Activated naive CD8-positive, alpha-beta T cell treated with anti-CD3 and anti-CD28 coated beads, Interleukin-2, amount 10 ng/mL, durations not matched to agents 7 days and 5 days (primary cell): ENCODE data around the gene FUT6. TPM values are rescaled to one million over a fixed set of nuclear protein-coding genes. Genes with fewer than 3 reads are reported as not detected.

Experiments
- ATAC-seq: fragments of 150-1000 bp; cut with Tn5 transposase; one replicate; pipeline ENCODE4 v1.10.0; 2021; ENCODE audit warnings: low read depth, moderate library complexity
- POLR2A ChIA-PET: fragments of 350-600 bp; sonication (Branson Sonifier 250); formaldehyde crosslinking; loops from one replicate; lab custom pipeline; 2021; ENCODE audit warnings: antibody characterized with exemption; lab: Charles Lee
- DNase-seq: peaks from one replicate; pipeline ENCODE4 v3.0.0; 2021
- H3K27ac Mint-ChIP-seq: one replicate; pipeline ENCODE4 v1.8.0; 2022; ENCODE audit warnings: mild to moderate bottlenecking, mixed read lengths
- H3K27me3 Mint-ChIP-seq: one replicate; pipeline ENCODE4 v1.8.0; 2022; ENCODE audit warnings: mild to moderate bottlenecking, moderate library complexity, mixed read lengths
- H3K36me3 Mint-ChIP-seq: one replicate; pipeline ENCODE4 v1.8.0; 2021; ENCODE audit warnings: mild to moderate bottlenecking, mixed read lengths
- H3K4me1 Mint-ChIP-seq: one replicate; pipeline ENCODE4 v1.8.0; 2021; ENCODE audit warnings: mixed read lengths
- H3K4me3 Mint-ChIP-seq: one replicate; pipeline ENCODE4 v1.8.0; 2022; ENCODE audit warnings: mild to moderate bottlenecking, moderate library complexity, mixed read lengths
- H3K9me3 Mint-ChIP-seq: one replicate; pipeline ENCODE4 v1.8.0; 2021; ENCODE audit warnings: mixed read lengths
- total RNA-seq, 2 experiments: library from RNA; stranded (reverse); gene quantifications; one replicate each; pipeline ENCODE4 v1.2.3, GENCODE V29; 2021

The FUT6 gene
- total RNA-seq, 2 experiments from 2014 or later, result 0.75 to 0.91 TPM

DNA sequence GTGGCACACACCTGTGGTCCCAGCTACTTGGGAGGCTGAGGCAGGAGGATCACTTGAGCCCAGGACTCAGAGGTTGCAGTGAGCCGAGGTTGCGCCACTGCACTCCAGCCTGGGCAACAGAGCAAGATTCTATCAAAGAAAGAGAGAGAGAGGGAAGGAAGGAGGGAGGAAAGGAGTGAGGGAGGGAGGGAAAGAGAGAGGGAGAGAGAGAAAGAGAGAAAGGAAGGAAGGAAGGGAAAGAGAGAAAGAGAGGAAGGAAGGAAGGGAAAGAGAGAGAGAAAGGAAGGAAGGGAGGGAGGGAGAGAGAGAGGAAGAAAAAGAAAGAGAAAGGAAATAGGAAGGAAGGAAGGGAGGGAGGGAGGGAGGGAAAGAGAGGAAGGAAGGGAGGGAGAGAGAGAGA, 22.3 kb downstream of the FUT6 start:
- Mint-ChIP-seq H3K36me3 (no peaks in the 10 kb centered on the region), H3K27ac (peak overlapping the region; percentile 52), H3K4me3 (no peak overlapping the region), H3K4me1 (peaks cover 2% of the 10 kb centered on the region), H3K9me3 (no peaks in the 10 kb centered on the region), H3K27me3 (peaks cover 2% of the 10 kb centered on the region)
- POLR2A ChIA-PET, result no interaction called here
- no peak for DNase-seq
- no peak for ATAC-seq

DNA sequence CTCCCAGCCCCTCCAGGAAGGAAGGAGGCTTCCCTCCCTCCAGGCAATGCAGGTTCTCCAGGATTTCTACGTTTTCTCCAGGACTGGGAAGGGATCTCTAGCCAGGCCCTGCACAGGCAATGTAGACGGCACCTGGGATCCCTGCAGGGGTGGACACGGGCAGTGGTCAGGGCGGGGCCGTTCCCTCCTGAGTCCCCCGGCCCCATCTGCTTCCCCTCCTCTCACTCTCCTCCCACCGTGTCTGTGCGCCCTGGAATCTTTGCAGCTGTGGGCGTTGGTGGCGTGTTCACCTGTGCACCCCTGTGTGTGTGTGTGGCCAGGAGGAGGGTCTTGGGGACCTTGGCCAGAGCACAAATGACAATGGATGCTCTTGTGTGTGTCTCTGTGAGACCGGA, 24.7 kb downstream of the FUT6 start:
- peaks cover 2% of the 10 kb centered on the region for H3K27me3 Mint-ChIP-seq
- H3K27ac Mint-ChIP-seq, result no peak overlapping the region
- DNase-seq (no peak), ATAC-seq (no peak)
- POLR2A ChIA-PET, result no interaction called here
- H3K4me1 Mint-ChIP-seq, result peaks cover 2% of the 10 kb centered on the region
- H3K36me3 Mint-ChIP-seq, result no peaks in the 10 kb centered on the region
- no peak overlapping the region for H3K4me3 Mint-ChIP-seq
- no peaks in the 10 kb centered on the region for H3K9me3 Mint-ChIP-seq

DNA sequence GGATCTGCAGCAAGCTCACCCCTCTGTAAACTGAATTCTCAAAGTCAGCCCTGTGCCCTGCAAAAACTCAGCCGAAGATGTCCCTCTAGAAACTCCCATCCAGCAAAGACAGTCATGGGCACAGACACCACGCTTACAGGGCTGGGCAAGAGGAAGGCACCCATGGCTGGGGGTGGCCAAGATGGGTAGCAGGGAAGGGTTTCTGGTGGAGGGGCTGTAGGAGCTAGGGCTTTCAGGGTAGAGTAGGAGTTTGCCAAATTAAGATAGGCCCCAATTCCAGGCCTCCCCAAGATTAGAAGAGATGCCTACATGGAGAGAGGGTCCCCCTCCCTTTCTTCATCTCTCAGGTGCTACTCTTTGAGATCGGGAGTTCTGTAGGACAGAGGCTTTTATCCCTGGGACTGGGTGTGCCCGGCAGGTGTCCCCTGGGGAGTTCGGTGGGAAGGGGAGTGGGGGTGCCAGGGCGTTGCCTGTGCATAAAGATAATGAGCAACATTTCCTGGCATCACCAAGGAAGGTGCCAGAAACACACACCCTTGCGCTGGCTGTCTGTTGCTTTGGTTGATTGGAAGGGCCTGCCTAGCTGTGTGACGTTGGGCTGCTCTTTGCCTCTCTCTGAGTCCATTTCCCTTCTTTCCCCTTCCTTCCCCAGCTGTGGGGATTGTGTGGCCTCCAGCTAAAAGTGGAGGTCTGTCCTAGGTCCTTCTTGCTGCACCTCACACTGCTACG, 25.2 kb downstream of the FUT6 start:
- POLR2A ChIA-PET, result interaction anchor here (0.6 kb wide), 1 partner anchor 86 kb away, joined by 3 read pairs; no protein-coding TSS in a partner anchor
- ATAC-seq (no peak), DNase-seq (no peak)
- H3K36me3 Mint-ChIP-seq, result no peaks in the 10 kb centered on the region
- H3K27me3 Mint-ChIP-seq, result peaks cover 2% of the 10 kb centered on the region
- H3K9me3 Mint-ChIP-seq, result no peaks in the 10 kb centered on the region
- H3K4me1 Mint-ChIP-seq, result peaks cover 2% of the 10 kb centered on the region
- H3K4me3 Mint-ChIP-seq, result no peak overlapping the region
- H3K27ac Mint-ChIP-seq, result no peak overlapping the region

DNA sequence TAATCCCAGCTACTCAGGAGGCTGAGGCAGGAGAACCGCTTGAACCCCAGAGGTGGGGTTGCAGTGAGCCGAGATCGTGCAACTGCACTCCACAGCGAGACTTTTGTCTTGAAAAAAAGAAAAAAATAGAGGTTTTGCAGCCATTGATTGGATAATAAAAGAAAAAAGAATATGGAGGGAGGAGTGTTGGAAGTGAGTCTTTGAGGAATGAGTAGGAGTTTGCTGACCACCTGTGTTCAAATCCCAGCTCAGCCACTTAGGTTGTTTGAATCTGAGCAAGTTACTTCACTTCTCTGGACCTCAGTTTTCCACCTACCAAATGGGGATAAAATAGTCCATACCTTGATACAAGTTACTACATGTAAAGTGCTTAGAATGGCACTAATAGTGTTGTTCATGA, 28.4 kb downstream of the FUT6 start:
- no peak overlapping the region for H3K4me3 Mint-ChIP-seq
- ATAC-seq (no peak), DNase-seq (no peak)
- H3K4me1 Mint-ChIP-seq, result no peaks in the 10 kb centered on the region
- H3K27ac Mint-ChIP-seq, result no peak overlapping the region
- no peaks in the 10 kb centered on the region for H3K36me3 Mint-ChIP-seq
- H3K27me3 Mint-ChIP-seq, result peaks cover 12% of the 10 kb centered on the region
- no peaks in the 10 kb centered on the region for H3K9me3 Mint-ChIP-seq
- POLR2A ChIA-PET, result no interaction called here

DNA sequence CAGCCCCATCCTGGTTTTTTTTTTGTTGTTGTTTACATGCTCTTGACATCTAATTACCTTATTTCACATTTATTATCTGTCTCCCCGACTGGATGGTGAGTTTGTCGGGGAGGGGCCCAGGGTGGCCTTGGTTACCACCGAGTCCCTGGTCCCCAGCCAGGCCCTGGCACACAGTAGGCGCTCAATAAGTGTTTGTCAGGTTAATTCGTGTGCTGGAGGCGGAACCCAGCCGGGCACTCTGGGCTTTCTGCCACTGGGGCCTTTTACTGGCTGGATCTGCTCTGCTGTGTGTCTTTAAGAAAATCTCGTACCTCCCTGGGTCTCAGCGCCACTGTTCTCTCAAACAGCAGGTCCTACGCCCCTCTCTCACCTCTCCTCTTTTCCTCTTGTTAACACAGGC, 30.0 kb downstream of the FUT6 start:
- POLR2A ChIA-PET, result interaction anchor here (0.7 kb wide), 1 partner anchor 19 kb away, joined by 3 read pairs; no protein-coding TSS in a partner anchor
- H3K9me3 Mint-ChIP-seq, result no peaks in the 10 kb centered on the region
- peaks cover 22% of the 10 kb centered on the region for H3K27me3 Mint-ChIP-seq
- no peak for ATAC-seq
- no peaks in the 10 kb centered on the region for H3K36me3 Mint-ChIP-seq
- H3K27ac Mint-ChIP-seq, result no peak overlapping the region
- peaks cover 1% of the 10 kb centered on the region for H3K4me1 Mint-ChIP-seq
- no peak overlapping the region for H3K4me3 Mint-ChIP-seq
- DNase-seq, result no peak

DNA sequence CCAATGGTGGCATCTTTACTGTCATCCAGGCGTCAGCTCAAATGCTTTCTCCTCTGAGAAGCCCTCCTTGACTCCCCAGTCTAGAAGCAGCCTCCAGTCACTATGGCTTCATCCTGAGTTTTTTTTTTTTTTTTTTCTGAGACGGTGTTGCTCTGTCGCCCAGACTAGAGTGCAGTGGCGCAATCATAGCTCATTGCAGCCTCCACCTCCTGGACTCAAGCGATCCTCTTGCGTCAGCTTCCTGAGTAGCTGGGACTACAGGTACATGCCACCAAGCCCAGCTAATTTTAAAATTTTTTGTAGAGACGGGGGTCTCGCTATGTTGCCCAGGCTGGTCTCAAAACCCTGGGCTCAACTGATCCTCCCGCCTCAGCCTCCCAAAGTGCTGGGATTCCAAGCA, 30.4 kb downstream of the FUT6 start:
- DNase-seq (no peak), ATAC-seq (no peak)
- H3K27ac Mint-ChIP-seq, result no peak overlapping the region
- H3K4me3 Mint-ChIP-seq, result no peak overlapping the region
- peaks cover 6% of the 10 kb centered on the region for H3K4me1 Mint-ChIP-seq
- H3K36me3 Mint-ChIP-seq, result no peaks in the 10 kb centered on the region
- H3K9me3 Mint-ChIP-seq, result no peaks in the 10 kb centered on the region
- peaks cover 26% of the 10 kb centered on the region for H3K27me3 Mint-ChIP-seq
- POLR2A ChIA-PET, result interaction anchor here (1.8 kb wide), 1 partner anchor 19 kb away, joined by 9 read pairs; no protein-coding TSS in a partner anchor

DNA sequence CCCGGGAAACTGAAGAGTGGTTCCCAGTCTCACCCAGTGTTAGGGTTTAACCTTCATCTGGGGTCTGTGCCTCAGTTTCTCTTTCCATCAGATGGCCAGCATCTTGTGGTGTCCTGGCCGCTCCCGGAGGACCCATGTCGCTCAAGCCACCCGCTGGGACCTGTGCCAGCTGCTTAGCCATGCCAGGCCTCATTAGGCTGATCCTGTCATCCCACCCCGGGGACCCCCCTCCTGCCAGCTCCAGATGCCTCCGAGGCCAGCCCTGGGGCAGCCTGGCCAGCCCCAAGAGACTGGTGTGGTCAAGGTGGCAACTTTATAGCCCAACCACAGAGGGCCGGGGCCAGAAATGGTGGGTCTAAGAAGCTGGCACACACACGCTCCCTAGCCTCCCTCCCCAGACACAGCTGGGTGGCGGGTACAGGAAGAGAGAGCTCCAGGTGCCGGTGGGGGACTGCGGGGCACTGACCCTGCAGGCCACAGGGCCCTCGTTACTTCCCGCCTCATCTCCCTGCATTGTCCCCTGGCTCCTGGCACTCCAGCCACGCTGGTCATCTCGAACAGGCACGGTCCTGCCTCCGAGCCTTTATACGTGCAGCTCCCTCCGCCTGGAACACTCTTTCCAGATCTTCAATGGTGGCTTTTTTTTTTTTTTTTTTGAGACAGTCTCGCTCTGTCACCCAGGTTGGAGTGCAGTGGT, 31.2 kb downstream of the FUT6 start:
- H3K9me3 Mint-ChIP-seq, result no peaks in the 10 kb centered on the region
- no peak overlapping the region for H3K27ac Mint-ChIP-seq
- no peak for ATAC-seq
- peaks cover 10% of the 10 kb centered on the region for H3K4me1 Mint-ChIP-seq
- no peak for DNase-seq
- H3K27me3 Mint-ChIP-seq, result peaks cover 27% of the 10 kb centered on the region
- no peaks in the 10 kb centered on the region for H3K36me3 Mint-ChIP-seq
- H3K4me3 Mint-ChIP-seq, result no peak overlapping the region
- POLR2A ChIA-PET, result interaction anchor here (1.8 kb wide), 1 partner anchor 20 kb away, joined by 9 read pairs; no protein-coding TSS in a partner anchor

DNA sequence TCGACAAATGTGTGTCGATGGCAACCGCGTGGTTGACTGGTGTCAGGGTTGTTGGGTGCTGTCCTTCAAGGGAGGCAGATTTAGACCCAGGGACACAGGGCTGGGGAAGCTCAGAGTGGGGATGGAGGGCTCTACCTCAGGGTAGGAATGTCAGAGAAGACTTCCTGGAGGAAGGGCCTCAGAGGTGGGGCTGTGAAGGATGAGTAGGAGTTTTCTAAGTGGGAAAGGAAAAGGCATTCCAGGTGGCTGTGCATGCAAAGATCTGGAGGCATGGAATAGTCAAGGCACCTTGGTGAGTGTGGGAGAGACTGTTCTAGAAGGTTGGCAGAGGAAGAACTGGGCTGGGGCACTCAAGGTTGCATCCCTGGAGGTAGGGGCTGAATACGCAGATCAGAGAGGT, 32.6 kb downstream of the FUT6 start:
- Mint-ChIP-seq H3K4me1 (peaks cover 15% of the 10 kb centered on the region), H3K4me3 (no peak overlapping the region), H3K9me3 (no peaks in the 10 kb centered on the region), H3K27me3 (peaks cover 32% of the 10 kb centered on the region), H3K27ac (no peak overlapping the region), H3K36me3 (no peaks in the 10 kb centered on the region)
- DNase-seq (no peak), ATAC-seq (no peak)
- POLR2A ChIA-PET, result interaction anchor here (1.0 kb wide), 1 partner anchor 21 kb away, joined by 3 read pairs; no protein-coding TSS in a partner anchor

DNA sequence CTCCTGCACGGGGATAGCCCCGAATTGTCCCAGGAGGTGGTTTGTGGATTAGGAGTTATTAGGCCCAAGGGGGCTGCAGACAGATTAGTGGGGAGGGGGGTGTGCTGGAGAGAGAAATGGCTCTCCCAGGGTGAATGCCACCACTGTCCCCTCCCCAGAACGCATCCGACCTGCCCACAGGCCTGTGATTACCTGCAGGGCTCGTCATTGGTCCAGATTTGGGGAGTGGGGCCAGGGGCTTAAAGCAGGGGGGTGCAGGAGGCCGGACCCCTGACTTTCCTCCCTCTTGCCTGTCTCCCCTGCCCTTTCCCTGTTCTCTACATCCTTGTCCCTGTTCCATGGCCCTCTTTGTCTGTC, 33.4 kb downstream of the FUT6 start:
- Mint-ChIP-seq H3K4me1 (peaks cover 16% of the 10 kb centered on the region), H3K4me3 (no peak overlapping the region), H3K27me3 (peaks cover 33% of the 10 kb centered on the region), H3K27ac (no peak overlapping the region), H3K36me3 (no peaks in the 10 kb centered on the region), H3K9me3 (no peaks in the 10 kb centered on the region)
- POLR2A ChIA-PET, result no interaction called here
- no peak for DNase-seq
- no peak for ATAC-seq

DNA sequence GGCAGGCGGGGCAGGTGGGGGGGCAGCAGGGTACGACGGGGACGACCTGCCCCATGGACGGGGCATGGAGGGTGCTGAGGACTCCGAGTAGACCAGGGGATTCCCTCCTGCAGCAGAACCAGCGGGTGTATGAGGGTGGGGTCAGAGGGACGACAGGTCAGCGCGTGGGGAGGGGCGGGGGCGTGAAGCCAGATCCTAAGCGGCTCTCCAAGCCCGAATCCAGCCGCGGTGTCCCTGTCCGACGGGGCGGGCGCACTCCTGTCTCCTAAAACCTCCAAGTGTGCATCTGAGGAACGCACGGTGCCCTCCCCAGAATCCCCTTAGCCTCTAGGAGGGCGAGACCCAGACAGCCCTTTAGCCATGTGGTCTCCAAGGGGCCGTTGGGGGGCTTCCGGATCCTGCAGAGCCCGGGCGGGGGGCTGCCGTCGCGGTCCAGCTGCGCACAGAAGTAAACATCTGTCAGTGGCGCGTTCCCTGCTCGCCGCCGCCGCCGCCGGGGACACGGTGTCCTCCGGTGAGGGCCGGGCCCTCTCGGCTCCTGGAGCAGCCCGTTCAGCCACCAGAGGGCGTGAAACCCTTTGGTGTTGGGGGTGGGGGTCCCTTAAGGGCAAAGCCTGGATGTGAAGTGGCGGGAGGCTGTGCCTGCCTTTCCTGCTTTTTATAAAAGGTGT, 33.9 kb downstream of the FUT6 start:
- Mint-ChIP-seq H3K9me3 (no peaks in the 10 kb centered on the region), H3K4me1 (peaks cover 16% of the 10 kb centered on the region), H3K27me3 (peaks cover 33% of the 10 kb centered on the region), H3K4me3 (no peak overlapping the region), H3K36me3 (no peaks in the 10 kb centered on the region), H3K27ac (no peak overlapping the region)
- POLR2A ChIA-PET, result no interaction called here
- ATAC-seq, result no peak
- peak; percentile 71 for DNase-seq

DNA sequence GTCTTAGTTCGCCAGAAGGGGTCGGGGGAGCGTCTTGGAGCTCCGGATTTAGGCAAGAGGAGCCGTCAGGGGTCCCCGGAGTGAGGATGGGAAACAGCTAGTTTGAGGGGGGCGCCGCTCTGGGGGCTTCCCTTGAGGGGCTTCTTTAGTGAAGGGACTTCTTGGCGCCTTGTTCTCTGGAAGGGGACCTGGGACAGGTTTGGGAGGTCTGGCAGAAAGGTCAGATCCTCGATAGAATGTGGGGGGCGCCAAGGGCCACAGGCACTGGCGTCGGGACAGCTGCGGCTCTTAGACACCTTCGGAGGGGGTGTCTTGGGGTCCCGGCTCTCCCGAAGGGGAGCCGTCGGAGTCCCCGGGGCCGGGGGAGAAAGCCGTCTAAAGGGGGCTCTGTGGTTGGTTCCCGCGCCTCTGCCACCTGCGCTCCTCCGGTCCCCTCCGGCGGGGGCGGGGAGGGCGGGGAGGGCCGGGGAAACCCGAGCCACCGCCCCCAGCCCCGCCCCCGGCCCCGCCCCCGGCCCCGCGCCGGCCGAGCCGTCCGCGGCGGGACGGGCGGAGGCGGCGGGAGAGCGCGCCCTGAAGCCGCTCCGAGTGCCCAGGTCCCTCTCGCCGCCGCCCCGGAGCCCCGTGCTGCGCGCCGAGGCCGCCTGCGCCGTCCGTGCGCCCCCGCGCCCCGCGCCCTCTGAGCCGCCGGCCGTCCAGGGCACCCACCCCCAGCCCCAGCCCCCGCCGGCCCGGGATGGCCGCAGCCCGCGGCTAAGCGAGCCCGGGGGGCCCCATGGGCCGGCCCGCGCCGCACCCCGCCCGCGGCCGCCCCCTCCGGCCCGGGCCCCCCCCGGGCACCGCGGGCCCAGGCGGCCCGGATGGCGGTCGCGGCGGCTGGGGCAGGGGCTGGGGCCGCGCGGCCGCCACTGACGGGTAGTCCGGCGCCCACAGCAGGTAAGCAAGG, 34.7 kb downstream of the FUT6 start, which contains the start of gene NRTN:
Gene NRTN, plus strand, starts transcription at position 552 of the 946 bp plus-strand sequence. CDS start 19,099 bp downstream, outside the sequence.
- peaks cover 16% of the 10 kb centered on the region for H3K4me1 Mint-ChIP-seq
- DNase-seq (peak; percentile 63), ATAC-seq (no peak)
- H3K27ac Mint-ChIP-seq, result no peak within 1 kb of the TSS
- H3K27me3 Mint-ChIP-seq, result peaks cover 33% of the 10 kb centered on the region
- no peaks in the 10 kb centered on the region for H3K36me3 Mint-ChIP-seq
- peak within 1 kb of the TSS; percentile 82 for H3K4me3 Mint-ChIP-seq
- no peaks in the 10 kb centered on the region for H3K9me3 Mint-ChIP-seq
- POLR2A ChIA-PET, result interaction anchor here (0.7 to 1.5 kb wide), 11 partner anchors 9 to 218 kb away, joined by 3 to 25 read pairs (median 4); partner anchors contain the start of genes DUS3L and NDUFA11

DNA sequence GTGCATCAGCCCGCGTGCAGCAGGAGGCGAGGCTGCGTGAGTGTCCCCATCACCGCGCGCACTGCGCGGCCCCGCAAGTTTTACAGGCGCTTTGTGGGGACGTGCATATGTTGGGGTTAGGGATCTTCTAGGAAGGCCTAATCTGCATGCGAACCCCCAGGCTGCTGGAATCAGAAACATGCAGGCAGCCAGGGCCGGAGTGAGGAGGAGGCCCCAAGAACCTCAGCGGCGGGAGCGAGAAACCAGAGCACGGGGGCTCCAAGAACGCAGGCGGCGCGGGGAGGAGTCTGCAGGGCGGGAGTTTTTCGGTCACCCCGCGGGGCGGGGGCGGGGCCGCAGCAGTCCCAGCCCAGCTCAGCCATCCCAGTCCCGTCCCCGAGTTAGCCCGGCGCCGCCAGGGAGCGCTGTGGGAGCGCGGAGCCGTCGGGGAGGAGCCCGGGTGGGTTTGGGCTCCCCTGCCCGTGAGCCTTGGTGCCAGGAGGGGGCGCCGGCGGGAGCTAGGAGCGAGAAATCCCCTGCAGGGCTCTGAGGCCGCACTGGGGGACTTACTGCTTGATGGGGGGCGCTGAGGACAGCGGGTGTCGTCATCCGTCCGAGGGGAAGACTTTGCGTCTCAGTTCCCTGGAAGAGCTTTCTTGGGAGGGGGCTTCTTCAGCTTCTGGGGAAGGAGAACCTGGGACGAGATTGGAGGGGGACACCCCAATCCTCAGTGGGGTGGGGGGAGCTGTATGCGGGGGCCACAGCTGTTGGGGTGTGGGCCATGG, 35.6 kb downstream of the FUT6 start:
- H3K27me3 Mint-ChIP-seq, result peaks cover 39% of the 10 kb centered on the region
- peak; percentile 96 for ATAC-seq
- H3K27ac Mint-ChIP-seq, result no peak overlapping the region
- H3K4me3 Mint-ChIP-seq, result peak overlapping the region; percentile 82
- H3K4me1 Mint-ChIP-seq, result peaks cover 20% of the 10 kb centered on the region
- DNase-seq, result peak; percentile 99
- no peaks in the 10 kb centered on the region for H3K36me3 Mint-ChIP-seq
- POLR2A ChIA-PET, result interaction anchor here (0.7 to 1.5 kb wide), 12 partner anchors 8 to 219 kb away, joined by 3 to 25 read pairs (median 4); partner anchors contain the start of genes DUS3L and NDUFA11
- H3K9me3 Mint-ChIP-seq, result no peaks in the 10 kb centered on the region
